Measurements from ENCODE around the gene BLNK.

The BLNK gene

GRCh38 chr10:96261930-96262329 lies 9.4 kb downstream of the BLNK start:
- DNase-seq (ENCODE audit: low spot score) = no peak

GRCh38 chr10:96261132-96261531 lies 10.2 kb downstream of the BLNK start:
- no peak for DNase-seq (ENCODE audit: low spot score)

GRCh38 chr10:96260014-96260413 lies 11.4 kb downstream of the BLNK start:
- DNase-seq (ENCODE audit: low spot score) = no peak

GRCh38 chr10:96259150-96259549 lies 12.2 kb downstream of the BLNK start:
- peak; percentile 59 for DNase-seq (ENCODE audit: low spot score)

GRCh38 chr10:96257944-96258343 lies 13.4 kb downstream of the BLNK start:
- DNase-seq (ENCODE audit: low spot score) = peak; percentile 77

- DNase-seq (ENCODE audit: low spot score) = no peak
Measured at GRCh38 chr10:96255549-96256333, 15.6 kb downstream of the BLNK start.

GRCh38 chr10:96254976-96255375 lies 16.4 kb downstream of the BLNK start:
- DNase-seq (ENCODE audit: low spot score) = no peak

GRCh38 chr10:96252730-96253129 lies 18.6 kb downstream of the BLNK start:
- no peak for DNase-seq (ENCODE audit: low spot score)

- no peak for DNase-seq (ENCODE audit: low spot score)
Measured at GRCh38 chr10:96250349-96250748, 21.0 kb downstream of the BLNK start.

- no peak for DNase-seq (ENCODE audit: low spot score)
Measured at GRCh38 chr10:96249264-96249663, 22.1 kb downstream of the BLNK start.

- no peak for DNase-seq (ENCODE audit: low spot score)
Measured at GRCh38 chr10:96244354-96244753, 27.0 kb downstream of the BLNK start.

GRCh38 chr10:96243296-96243695 lies 28.1 kb downstream of the BLNK start:
- DNase-seq (ENCODE audit: low spot score) = no peak

- DNase-seq (ENCODE audit: low spot score) = no peak
Measured at GRCh38 chr10:96242822-96243221, 28.5 kb downstream of the BLNK start.

- DNase-seq (ENCODE audit: low spot score) = no peak
Measured at GRCh38 chr10:96238646-96239623, 32.4 kb downstream of the BLNK start.

- DNase-seq (ENCODE audit: low spot score) = no peak
Measured at GRCh38 chr10:96236876-96237275, 34.5 kb downstream of the BLNK start.

- DNase-seq (ENCODE audit: low spot score) = peak; percentile 49
Measured at GRCh38 chr10:96236090-96236478, 35.3 kb downstream of the BLNK start.

- no peak for DNase-seq (ENCODE audit: low spot score)
Measured at GRCh38 chr10:96235326-96236089, 35.9 kb downstream of the BLNK start.

- DNase-seq (ENCODE audit: low spot score) = no peak
Measured at GRCh38 chr10:96233959-96234358, 37.4 kb downstream of the BLNK start.

- no peak for DNase-seq (ENCODE audit: low spot score)
Measured at GRCh38 chr10:96230527-96230926, 40.8 kb downstream of the BLNK start.

GRCh38 chr10:96229568-96230030 lies 41.8 kb downstream of the BLNK start:
- DNase-seq (ENCODE audit: low spot score) = peak; percentile 42

- no peak for DNase-seq (ENCODE audit: low spot score)
Measured at GRCh38 chr10:96228408-96228994, 42.9 kb downstream of the BLNK start.

- no peak for DNase-seq (ENCODE audit: low spot score)
Measured at GRCh38 chr10:96227206-96227605, 44.2 kb downstream of the BLNK start.

Data from pons (tissue), 1 donor.